ENCODE measurements around the gene SIX5. TPM values are rescaled to one million over a fixed set of nuclear protein-coding genes. Genes with fewer than 3 reads are reported as not detected.
"Not testable (repeated sequence)": the region's sequence is repeated elsewhere in the genome, so short reads cannot be mapped to it uniquely, and the experiment has no call there.

SIX5 gene
- total RNA-seq, 2 experiments from 2014 or later = 1.5 to 2.8 TPM

- H3K27me3 Mint-ChIP-seq = peaks cover 24% of the 10 kb centered on the region
- CTCF ChIA-PET = interaction anchor here (1.4 to 20.8 kb wide), 4 partner anchors 9 to 33 kb away, joined by 3 to 338 read pairs (median 11); partner anchors contain the start of gene SIX5
Measured at GRCh38 chr19:45804140-45804958, 35.3 kb upstream of the SIX5 start.

GRCh38 chr19:45801603-45802175 lies 32.6 kb upstream of the SIX5 start:
- ATAC-seq = no peak
- Mint-ChIP-seq H3K4me1 (peaks cover 6% of the 10 kb centered on the region), H3K36me3 (no peaks in the 10 kb centered on the region), H3K27ac (no peak overlapping the region), H3K4me3 (no peak overlapping the region), H3K9me3 (ENCODE audit: low read depth) (no peaks in the 10 kb centered on the region), H3K27me3 (peaks cover 34% of the 10 kb centered on the region)
- DNase-seq = no peak
- CTCF ChIA-PET = interaction anchor here (1.2 to 20.8 kb wide), 5 partner anchors 12 to 30 kb away, joined by 3 to 338 read pairs (median 16); partner anchors contain the start of genes DMWD and SIX5

More at GRCh38 chr19:45804140-45804958, 35.3 kb upstream of the SIX5 start:
- Mint-ChIP-seq H3K9me3 (ENCODE audit: low read depth) (no peaks in the 10 kb centered on the region), H3K27ac (no peak overlapping the region), H3K36me3 (no peaks in the 10 kb centered on the region), H3K4me1 (peaks cover 2% of the 10 kb centered on the region), H3K4me3 (no peak overlapping the region)
- no peak for DNase-seq
- ATAC-seq = no peak

GRCh38 chr19:45800070-45800553 lies 31.1 kb upstream of the SIX5 start:
- H3K27ac Mint-ChIP-seq = no peak overlapping the region
- CTCF ChIA-PET = interaction anchor here (1.1 to 20.8 kb wide), 16 partner anchors 9 to 112 kb away, joined by 3 to 338 read pairs (median 6); partner anchors contain the start of genes DMWD, FBXO46, FOXA3 and MYPOP
- DNase-seq (no peak), ATAC-seq (no peak)
- no peaks in the 10 kb centered on the region for H3K36me3 Mint-ChIP-seq
- peaks cover 38% of the 10 kb centered on the region for H3K27me3 Mint-ChIP-seq
- no peaks in the 10 kb centered on the region for H3K9me3 Mint-ChIP-seq (ENCODE audit: low read depth)
- no peak overlapping the region for H3K4me3 Mint-ChIP-seq
- H3K4me1 Mint-ChIP-seq = peaks cover 6% of the 10 kb centered on the region

GRCh38 chr19:45799541-45799940 lies 30.5 kb upstream of the SIX5 start:
- not testable (repeated sequence) for ATAC-seq; H3K9me3 Mint-ChIP-seq (ENCODE audit: low read depth); H3K4me3 Mint-ChIP-seq; H3K36me3 Mint-ChIP-seq; DNase-seq; H3K4me1 Mint-ChIP-seq; H3K27ac Mint-ChIP-seq
- CTCF ChIA-PET = interaction anchor here (0.7 to 20.8 kb wide), 25 partner anchors 9 to 111 kb away, joined by 3 to 338 read pairs (median 6); partner anchors contain the start of genes DMPK, DMWD, FBXO46 and FOXA3
- peaks cover 44% of the 10 kb centered on the region for H3K27me3 Mint-ChIP-seq

GRCh38 chr19:45798995-45799517 lies 30.0 kb upstream of the SIX5 start:
- Mint-ChIP-seq H3K27me3 (peaks cover 42% of the 10 kb centered on the region), H3K4me3 (no peak overlapping the region), H3K36me3 (no peaks in the 10 kb centered on the region), H3K4me1 (peaks cover 6% of the 10 kb centered on the region), H3K9me3 (ENCODE audit: low read depth) (no peaks in the 10 kb centered on the region), H3K27ac (no peak overlapping the region)
- ATAC-seq (peak; percentile 82), DNase-seq (peak; percentile 64)
- CTCF ChIA-PET = interaction anchor here (0.7 to 20.8 kb wide), 26 partner anchors 9 to 111 kb away, joined by 3 to 338 read pairs (median 6); partner anchors contain the start of genes DMPK, DMWD, FBXO46 and FOXA3

- no peak for DNase-seq
- peaks cover 38% of the 10 kb centered on the region for H3K27me3 Mint-ChIP-seq
- CTCF ChIA-PET = interaction anchor here (0.9 to 20.8 kb wide), 3 partner anchors 15 to 23 kb away, joined by 5 to 338 read pairs (median 12); partner anchors contain the start of gene SIX5
Measured at GRCh38 chr19:45794627-45795026, 25.6 kb upstream of the SIX5 start.

GRCh38 chr19:45793876-45794275 lies 24.8 kb upstream of the SIX5 start:
- no peaks in the 10 kb centered on the region for H3K9me3 Mint-ChIP-seq (ENCODE audit: low read depth)

More at GRCh38 chr19:45794627-45795026, 25.6 kb upstream of the SIX5 start:
- H3K27ac Mint-ChIP-seq = no peak overlapping the region
- peaks cover 32% of the 10 kb centered on the region for H3K4me1 Mint-ChIP-seq
- ATAC-seq = no peak
- H3K36me3 Mint-ChIP-seq = peaks cover 4% of the 10 kb centered on the region
- H3K9me3 Mint-ChIP-seq (ENCODE audit: low read depth) = no peaks in the 10 kb centered on the region
- H3K4me3 Mint-ChIP-seq = no peak overlapping the region

GRCh38 chr19:45793178-45793564 lies 24.1 kb upstream of the SIX5 start:
- Mint-ChIP-seq H3K4me3 (peak overlapping the region; percentile 63), H3K9me3 (ENCODE audit: low read depth) (no peaks in the 10 kb centered on the region), H3K4me1 (peaks cover 26% of the 10 kb centered on the region), H3K27me3 (peaks cover 42% of the 10 kb centered on the region), H3K36me3 (peaks cover 18% of the 10 kb centered on the region), H3K27ac (peak overlapping the region; percentile 78)
- DNase-seq = no peak
- ATAC-seq = no peak
- CTCF ChIA-PET = interaction anchor here (0.7 to 20.8 kb wide), 7 partner anchors 7 to 630 kb away, joined by 3 to 338 read pairs (median 9); partner anchors contain the start of gene SIX5

More at GRCh38 chr19:45793876-45794275, 24.8 kb upstream of the SIX5 start:
- no peak for DNase-seq
- no peak overlapping the region for H3K4me3 Mint-ChIP-seq
- H3K27ac Mint-ChIP-seq = peak overlapping the region; percentile 33
- peaks cover 39% of the 10 kb centered on the region for H3K27me3 Mint-ChIP-seq
- ATAC-seq = no peak
- peaks cover 11% of the 10 kb centered on the region for H3K36me3 Mint-ChIP-seq
- CTCF ChIA-PET = interaction anchor here (0.6 to 20.8 kb wide), 5 partner anchors 15 to 92 kb away, joined by 3 to 338 read pairs (median 10); partner anchors contain the start of genes IRF2BP1 and SIX5
- peaks cover 28% of the 10 kb centered on the region for H3K4me1 Mint-ChIP-seq

- H3K4me3 Mint-ChIP-seq = peak within 1 kb of the TSS; percentile 82
- peaks cover 40% of the 10 kb centered on the region for H3K27me3 Mint-ChIP-seq
- peak within 1 kb of the TSS; percentile 79 for H3K27ac Mint-ChIP-seq
- CTCF ChIA-PET = interaction anchor here (0.7 to 20.8 kb wide), 9 partner anchors 8 to 629 kb away, joined by 3 to 338 read pairs (median 5); partner anchors contain the start of gene SIX5
- H3K9me3 Mint-ChIP-seq (ENCODE audit: low read depth) = no peaks in the 10 kb centered on the region
- ATAC-seq (peak; percentile 90), DNase-seq (peak; percentile 100)
- H3K4me1 Mint-ChIP-seq = peaks cover 26% of the 10 kb centered on the region
- peaks cover 21% of the 10 kb centered on the region for H3K36me3 Mint-ChIP-seq
Measured at GRCh38 chr19:45792470-45793177, 23.6 kb upstream of the SIX5 start, which contains the start of gene DMWD. Gene DMWD (minus strand): TSS chr19:45792845. CDS start chr19:45792756, 89 bp downstream.

GRCh38 chr19:45791744-45792469 lies 22.9 kb upstream of the SIX5 start:
- CTCF ChIA-PET = interaction anchor here (0.5 to 20.8 kb wide), 9 partner anchors 8 to 125 kb away, joined by 3 to 338 read pairs (median 4); partner anchors contain the start of genes DMPK and SIX5
- Mint-ChIP-seq H3K4me3 (peak overlapping the region; percentile 82), H3K36me3 (peaks cover 28% of the 10 kb centered on the region), H3K27me3 (peaks cover 38% of the 10 kb centered on the region), H3K27ac (peak overlapping the region; percentile 79), H3K4me1 (peaks cover 26% of the 10 kb centered on the region), H3K9me3 (ENCODE audit: low read depth) (no peaks in the 10 kb centered on the region)
- ATAC-seq = no peak
- peak; percentile 56 for DNase-seq

GRCh38 chr19:45790942-45791341 lies 21.9 kb upstream of the SIX5 start:
- H3K27ac Mint-ChIP-seq = peak overlapping the region; percentile 50
- DNase-seq (peak; percentile 76), ATAC-seq (no peak)
- peaks cover 36% of the 10 kb centered on the region for H3K27me3 Mint-ChIP-seq
- peak overlapping the region; percentile 82 for H3K4me3 Mint-ChIP-seq
- CTCF ChIA-PET = interaction anchor here (0.9 to 20.8 kb wide), 5 partner anchors 8 to 913 kb away, joined by 3 to 338 read pairs (median 10); partner anchors contain the start of genes DMPK and SIX5
- no peaks in the 10 kb centered on the region for H3K9me3 Mint-ChIP-seq (ENCODE audit: low read depth)
- peaks cover 33% of the 10 kb centered on the region for H3K36me3 Mint-ChIP-seq
- peaks cover 26% of the 10 kb centered on the region for H3K4me1 Mint-ChIP-seq

Data from activated CD8-positive, alpha-beta memory T cell treated with anti-CD3 and anti-CD28 coated beads, Interleukin-2, amount 10 ng/mL, durations not matched to agents 7 days and 5 days (primary cell).